Activated CD8-positive, alpha-beta T cell treated with anti-CD3 and anti-CD28 coated beads for 36 hours (primary cell): ENCODE results near the gene NCOA7. TPM values are rescaled to one million over a fixed set of nuclear protein-coding genes. Genes with fewer than 3 reads are reported as not detected.

ENCODE experiments used
- ATAC-seq: fragments of 200-7000 bp; cut with Tn5 transposase; one replicate; pipeline ENCODE4 v1.10.0; 2021; ENCODE audit warnings: mild to moderate bottlenecking, moderate library complexity
- CTCF ChIA-PET: fragments of 350-600 bp; sonication (Branson Sonifier 250); formaldehyde crosslinking; loops from one replicate; lab custom pipeline; 2021; ENCODE audit warnings: antibody characterized with exemption; lab: Charles Lee
- POLR2A ChIA-PET: fragments of 350-600 bp; sonication (Branson Sonifier 250); formaldehyde crosslinking; loops from one replicate; lab custom pipeline; 2021; ENCODE audit warnings: antibody characterized with exemption; lab: Charles Lee
- DNase-seq: peaks from one replicate; pipeline ENCODE4 v3.0.0-alpha.2; 2020
- H3K27ac Mint-ChIP-seq: one replicate; pipeline ENCODE4 v1.8.0; 2021; ENCODE audit warnings: mild to moderate bottlenecking, mixed read lengths
- H3K27me3 Mint-ChIP-seq: one replicate; pipeline ENCODE4 v1.8.0; 2021; ENCODE audit warnings: mixed read lengths
- H3K36me3 Mint-ChIP-seq: one replicate; pipeline ENCODE4 v1.8.0; 2021; ENCODE audit warnings: low read depth, mixed read lengths
- H3K4me1 Mint-ChIP-seq: one replicate; pipeline ENCODE4 v1.8.0; 2021; ENCODE audit warnings: low read depth, mixed read lengths
- H3K4me3 Mint-ChIP-seq: one replicate; pipeline ENCODE4 v1.8.0; 2021; ENCODE audit warnings: mild to moderate bottlenecking, moderate library complexity, mixed read lengths
- H3K9me3 Mint-ChIP-seq: one replicate; pipeline ENCODE4 v1.8.0; 2021; ENCODE audit warnings: mixed read lengths
- CTCF ChIP-seq: fragments of 200-600 bp; IDR thresholded peaks from one replicate; pipeline ENCODE4 v1.8.0; 2022; ENCODE audit warnings: antibody characterized with exemption, mild to moderate bottlenecking
- intact Hi-C: fragments of 100-400 bp; cut with micrococcal nuclease; formaldehyde crosslinking; loops from one replicate; pipeline ENCODE4 v1.10.0; 2022
- total RNA-seq, 2 experiments: library from RNA; stranded (reverse); gene quantifications; one replicate each; pipeline ENCODE4 v1.2.3, GENCODE V29; 2021

NCOA7 gene
- total RNA-seq, 2 experiments from 2014 or later: 43.4 to 44.9 TPM

DNA sequence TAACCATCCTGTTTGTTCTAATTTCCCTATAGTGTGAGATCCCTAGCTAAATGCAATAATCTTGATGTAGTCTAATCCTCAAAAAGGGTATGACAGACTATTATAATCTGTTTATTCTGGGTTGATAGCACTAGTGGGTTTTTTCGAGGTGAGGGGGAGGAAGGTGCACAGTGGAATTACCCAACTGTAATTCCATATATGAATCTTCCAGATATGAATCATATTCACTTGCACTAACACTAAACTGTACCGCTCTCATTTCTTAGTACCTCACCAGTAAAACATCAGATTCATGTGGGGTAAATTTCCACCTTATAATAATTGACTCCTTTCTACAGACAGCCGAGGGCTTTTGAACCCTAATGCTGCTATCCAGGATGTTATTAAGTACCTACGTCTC lies 16.5 kb downstream of the NCOA7 start:
- ChIA-PET CTCF (interaction anchor here (1.1 to 1.4 kb wide), 5 partner anchors 14 to 99 kb away, joined by 3 to 4 read pairs (median 3); partner anchors contain the start of gene NCOA7), POLR2A (interaction anchor here (0.7 to 3.6 kb wide), 5 partner anchors 16 to 149 kb away, joined by 3 to 18 read pairs (median 4); partner anchors contain the start of genes HINT3 and NCOA7)
- TF ChIP-seq CTCF: no peak
- ATAC-seq (peak; percentile 67), DNase-seq (peak; percentile 44)
- Mint-ChIP-seq H3K4me3 (no peak overlapping the region), H3K27ac (peak overlapping the region; percentile 47), H3K4me1 (peaks cover 74% of the 10 kb centered on the region), H3K27me3 (no peaks in the 10 kb centered on the region), H3K36me3 (peaks cover 27% of the 10 kb centered on the region), H3K9me3 (no peaks in the 10 kb centered on the region)
- intact Hi-C loops: no loop called here

- ATAC-seq: no peak
- Mint-ChIP-seq H3K9me3 (no peaks in the 10 kb centered on the region), H3K36me3 (peaks cover 31% of the 10 kb centered on the region), H3K27me3 (no peaks in the 10 kb centered on the region), H3K27ac (peak overlapping the region; percentile 36), H3K4me1 (peaks cover 74% of the 10 kb centered on the region), H3K4me3 (no peak overlapping the region)
- TF ChIP-seq CTCF: no peak
- POLR2A ChIA-PET: interaction anchor here (0.6 to 3.6 kb wide), 3 partner anchors 15 to 29 kb away, joined by 3 to 18 read pairs (median 3); partner anchors contain the start of gene NCOA7
- CTCF ChIA-PET: interaction anchor here (1.2 to 1.3 kb wide), 3 partner anchors 15 to 98 kb away, joined by 3 to 4 read pairs (median 4); partner anchors contain the start of gene NCOA7
- intact Hi-C loops: no loop called here
- no peak for DNase-seq
These were observed 17.3 kb downstream of the NCOA7 start for GRCh38 chr6:125808060-125808459.

- intact Hi-C loops: no loop called here
- POLR2A ChIA-PET: interaction anchor here (0.6 to 1.3 kb wide), 2 partner anchors 14 to 28 kb away, joined by 3 read pairs; no protein-coding TSS in a partner anchor
- H3K4me3 Mint-ChIP-seq: no peak overlapping the region
- peaks cover 30% of the 10 kb centered on the region for H3K36me3 Mint-ChIP-seq
- no peak for TF ChIP-seq CTCF
- CTCF ChIA-PET: no interaction called here
- no peaks in the 10 kb centered on the region for H3K27me3 Mint-ChIP-seq
- no peak overlapping the region for H3K27ac Mint-ChIP-seq
- peaks cover 70% of the 10 kb centered on the region for H3K4me1 Mint-ChIP-seq
- ATAC-seq (no peak), DNase-seq (no peak)
- no peaks in the 10 kb centered on the region for H3K9me3 Mint-ChIP-seq
These were observed 17.8 kb downstream of the NCOA7 start for GRCh38 chr6:125808591-125808990.

GRCh38 chr6:125809570-125810170 lies 18.9 kb downstream of the NCOA7 start:
- intact Hi-C loops: no loop called here
- H3K4me3 Mint-ChIP-seq: no peak overlapping the region
- no peak overlapping the region for H3K27ac Mint-ChIP-seq
- ATAC-seq (no peak), DNase-seq (no peak)
- no peaks in the 10 kb centered on the region for H3K9me3 Mint-ChIP-seq
- H3K27me3 Mint-ChIP-seq: no peaks in the 10 kb centered on the region
- POLR2A ChIA-PET: interaction anchor here (1.1 kb wide), 2 partner anchors 20 to 28 kb away, joined by 3 to 5 read pairs; no protein-coding TSS in a partner anchor
- no peak for TF ChIP-seq CTCF
- H3K4me1 Mint-ChIP-seq: peaks cover 65% of the 10 kb centered on the region
- CTCF ChIA-PET: interaction anchor here (0.7 to 3.1 kb wide), 2 partner anchors 18 to 142 kb away, joined by 4 to 9 read pairs; partner anchors contain the start of gene NCOA7
- peaks cover 27% of the 10 kb centered on the region for H3K36me3 Mint-ChIP-seq

- peaks cover 31% of the 10 kb centered on the region for H3K36me3 Mint-ChIP-seq
- no peaks in the 10 kb centered on the region for H3K9me3 Mint-ChIP-seq
- ATAC-seq (no peak), DNase-seq (no peak)
- no peak overlapping the region for H3K4me3 Mint-ChIP-seq
- H3K4me1 Mint-ChIP-seq: peaks cover 67% of the 10 kb centered on the region
- H3K27ac Mint-ChIP-seq: no peak overlapping the region
- ChIA-PET CTCF (interaction anchor here (0.7 to 3.1 kb wide), 4 partner anchors 19 to 142 kb away, joined by 3 to 9 read pairs (median 4); partner anchors contain the start of gene NCOA7), POLR2A (interaction anchor here (0.9 kb wide), 1 partner anchor 107 kb away, joined by 3 read pairs; no protein-coding TSS in a partner anchor)
- no peaks in the 10 kb centered on the region for H3K27me3 Mint-ChIP-seq
- no peak for TF ChIP-seq CTCF
- intact Hi-C loops: no loop called here
These were observed 19.7 kb downstream of the NCOA7 start for GRCh38 chr6:125810445-125810844.
